ENCODE data around the gene OR4D6.

- TF ChIP-seq CTCF (optimal IDR thresholded peaks at IDR 0.05 in 1 of 3, IDR thresholded peaks at IDR 0.05 in 1 of 3, conservative IDR thresholded peaks at IDR 0.05 in 1 of 3; ENCODE audit: extremely low read depth in 1 of 3, insufficient read depth in 2 of 3, low read length in 3 of 3): no peak
- TF ChIP-seq EZH2 (IDR thresholded peaks at IDR 0.05; ENCODE audit: low read length): no peak
Measured at GRCh38 chr11:59426361-59427067, 30.2 kb upstream of the OR4D6 start, which contains the start of gene OR5A2.
